Measurements from ENCODE around the gene MTG1. TPM values are rescaled to one million over a fixed set of nuclear protein-coding genes. Genes with fewer than 3 reads are reported as not detected.

Gene MTG1
- total and polyA plus RNA-seq, 4 donors, result 23.4 to 91.2 (median 42.8) TPM

DNA sequence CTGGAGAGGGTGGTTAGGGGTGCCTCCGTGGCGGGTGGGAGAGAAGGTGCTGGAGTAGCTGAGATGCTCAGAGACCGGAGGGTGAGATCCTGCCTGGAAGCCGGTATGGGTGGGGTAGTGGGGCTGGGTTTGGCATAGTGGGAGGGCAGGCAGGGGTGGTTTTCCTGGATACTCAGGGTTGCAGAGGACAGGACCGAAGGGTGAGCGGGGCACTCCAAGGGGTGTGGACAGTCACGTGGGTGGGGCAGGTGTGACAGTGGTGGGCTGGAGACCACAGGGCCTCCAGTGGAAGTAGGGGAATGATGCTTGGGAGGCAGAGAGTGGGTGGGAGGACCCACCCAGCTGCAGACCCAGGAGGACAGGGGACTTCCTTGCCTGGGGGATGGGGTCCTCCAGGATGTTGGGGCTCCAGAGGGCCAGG lies 61.7 kb downstream of the MTG1 start:
- WGBS (ENCODE audit: insufficient coverage), result 81% methylated on average over 6 of the region's 7 CpGs
- Histone ChIP-seq H3K27me3 (ENCODE audit: control insufficient read depth, insufficient read depth, low read length) (no peaks in the 10 kb centered on the region), H3K36me3 (ENCODE audit: control insufficient read depth, insufficient read depth, low read length) (peaks cover 4% of the 10 kb centered on the region), H3K9me3 (ENCODE audit: control insufficient read depth, insufficient read depth, low read length) (no peaks in the 10 kb centered on the region), H3K4me3 (ENCODE audit: low read depth, low read length) (no peak overlapping the region), H3K4me1 (ENCODE audit: control insufficient read depth, insufficient read depth, low read length) (no peaks in the 10 kb centered on the region), H3K27ac (ENCODE audit: low read depth, low read length) (no peak overlapping the region)
- DNase-seq (ENCODE audit: low read depth in 4 of 6, low spot score in 6 of 6), result no peak

DNA sequence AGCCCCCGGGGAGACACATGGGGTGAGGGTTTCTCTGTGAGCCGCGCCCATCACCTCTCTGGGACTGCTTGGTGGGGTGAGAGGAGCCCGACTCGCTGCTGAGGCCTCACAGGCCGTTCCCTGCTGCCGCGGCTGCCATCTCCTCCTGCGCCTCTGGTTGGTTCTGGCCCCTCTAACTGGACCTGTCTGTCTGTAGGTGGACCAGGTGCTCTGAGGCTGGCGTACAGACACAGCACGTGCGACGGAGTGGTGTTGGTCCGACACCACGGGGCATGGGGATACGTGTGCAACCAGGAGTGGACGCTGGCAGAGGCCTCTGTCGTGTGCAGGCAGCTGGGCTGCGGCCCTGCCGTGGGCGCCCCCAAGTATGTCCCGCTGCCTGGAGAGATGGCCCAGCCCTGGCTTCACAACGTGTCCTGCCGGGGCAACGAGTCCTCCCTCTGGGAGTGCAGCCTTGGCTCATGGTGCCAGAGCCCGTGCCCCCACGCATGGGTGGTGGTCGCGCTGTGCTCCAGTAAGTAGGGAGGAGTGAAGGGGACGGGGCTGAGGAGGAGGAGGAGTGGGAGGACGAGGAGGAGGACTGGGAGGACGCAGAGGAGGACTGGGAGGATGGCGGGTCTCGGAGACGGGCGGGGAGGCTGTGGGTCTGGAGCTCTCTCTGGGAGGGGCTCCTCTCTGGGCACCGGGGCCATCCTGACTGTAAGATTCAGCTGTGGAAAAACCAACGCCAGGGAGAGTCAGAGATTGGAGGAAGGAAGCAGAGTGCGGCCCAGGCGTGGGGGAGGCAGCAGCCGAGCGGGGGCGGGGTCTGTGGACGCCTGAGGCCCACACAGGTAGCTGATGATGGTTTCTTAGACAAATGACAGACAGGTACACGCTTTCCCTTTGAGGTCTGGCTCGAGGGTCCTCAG lies 62.3 kb downstream of the MTG1 start:
- Histone ChIP-seq H3K9me3 (ENCODE audit: control insufficient read depth, insufficient read depth, low read length) (no peaks in the 10 kb centered on the region), H3K4me3 (ENCODE audit: low read depth, low read length) (no peak overlapping the region), H3K27me3 (ENCODE audit: control insufficient read depth, insufficient read depth, low read length) (no peaks in the 10 kb centered on the region), H3K4me1 (ENCODE audit: control insufficient read depth, insufficient read depth, low read length) (no peaks in the 10 kb centered on the region), H3K36me3 (ENCODE audit: control insufficient read depth, insufficient read depth, low read length) (peaks cover 4% of the 10 kb centered on the region), H3K27ac (ENCODE audit: low read depth, low read length) (no peak overlapping the region)
- WGBS (ENCODE audit: insufficient coverage), result 86% methylated on average over 44 of the region's 46 CpGs
- DNase-seq (ENCODE audit: low read depth in 4 of 6, low spot score in 6 of 6), result no peak

GRCh38 chr10:133457100-133457841 lies 63.3 kb downstream of the MTG1 start:
- Histone ChIP-seq H3K36me3 (ENCODE audit: control insufficient read depth, insufficient read depth, low read length) (peaks cover 6% of the 10 kb centered on the region), H3K9me3 (ENCODE audit: control insufficient read depth, insufficient read depth, low read length) (no peaks in the 10 kb centered on the region), H3K4me1 (ENCODE audit: control insufficient read depth, insufficient read depth, low read length) (no peaks in the 10 kb centered on the region), H3K4me3 (ENCODE audit: low read depth, low read length) (no peak overlapping the region), H3K27ac (ENCODE audit: low read depth, low read length) (no peak overlapping the region), H3K27me3 (ENCODE audit: control insufficient read depth, insufficient read depth, low read length) (no peaks in the 10 kb centered on the region)
- no peak for DNase-seq (ENCODE audit: low read depth in 4 of 6, low spot score in 6 of 6)
- 89% methylated on average over 34 of the region's 34 CpGs for WGBS (ENCODE audit: insufficient coverage)

DNA sequence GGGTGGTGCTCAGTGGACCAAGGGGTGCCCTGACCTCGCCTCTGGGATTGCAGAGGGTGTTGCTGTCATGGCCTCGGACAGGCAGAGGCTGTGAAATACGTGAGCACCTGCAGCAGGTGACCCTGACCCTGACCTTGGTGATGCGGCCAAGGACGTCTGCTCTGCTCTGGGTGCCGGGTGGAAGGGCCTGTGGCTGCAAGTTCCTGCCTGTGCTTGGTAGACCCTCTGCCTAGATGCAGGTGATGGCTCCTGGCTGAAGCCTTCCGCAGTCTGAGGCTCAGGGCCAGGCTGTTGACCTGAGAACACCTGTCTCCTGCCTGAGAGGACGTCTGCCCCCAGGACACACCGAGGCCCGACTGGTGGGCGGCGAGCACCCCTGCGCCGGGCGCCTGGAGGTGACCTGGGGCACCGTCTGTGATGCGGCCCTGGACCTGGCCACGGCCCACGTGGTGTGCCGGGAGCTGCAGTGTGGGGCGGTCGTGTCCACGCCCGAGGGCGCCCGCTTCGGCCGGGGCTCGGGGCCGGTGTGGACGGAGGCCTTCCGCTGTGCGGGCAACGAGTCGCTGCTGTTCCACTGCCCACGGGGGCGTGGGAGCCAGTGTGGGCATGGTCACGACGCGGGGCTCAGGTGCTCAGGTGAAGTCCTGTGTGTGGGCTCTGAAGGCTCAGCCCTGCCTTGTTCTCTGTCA lies 64.2 kb downstream of the MTG1 start:
- Histone ChIP-seq H3K27me3 (ENCODE audit: control insufficient read depth, insufficient read depth, low read length) (no peaks in the 10 kb centered on the region), H3K4me3 (ENCODE audit: low read depth, low read length) (no peak overlapping the region), H3K27ac (ENCODE audit: low read depth, low read length) (no peak overlapping the region), H3K4me1 (ENCODE audit: control insufficient read depth, insufficient read depth, low read length) (no peaks in the 10 kb centered on the region), H3K36me3 (ENCODE audit: control insufficient read depth, insufficient read depth, low read length) (peaks cover 6% of the 10 kb centered on the region), H3K9me3 (ENCODE audit: control insufficient read depth, insufficient read depth, low read length) (no peaks in the 10 kb centered on the region)
- WGBS (ENCODE audit: insufficient coverage), result 92% methylated on average over 40 of the region's 40 CpGs
- no peak for DNase-seq (ENCODE audit: low read depth in 4 of 6, low spot score in 6 of 6)

DNA sequence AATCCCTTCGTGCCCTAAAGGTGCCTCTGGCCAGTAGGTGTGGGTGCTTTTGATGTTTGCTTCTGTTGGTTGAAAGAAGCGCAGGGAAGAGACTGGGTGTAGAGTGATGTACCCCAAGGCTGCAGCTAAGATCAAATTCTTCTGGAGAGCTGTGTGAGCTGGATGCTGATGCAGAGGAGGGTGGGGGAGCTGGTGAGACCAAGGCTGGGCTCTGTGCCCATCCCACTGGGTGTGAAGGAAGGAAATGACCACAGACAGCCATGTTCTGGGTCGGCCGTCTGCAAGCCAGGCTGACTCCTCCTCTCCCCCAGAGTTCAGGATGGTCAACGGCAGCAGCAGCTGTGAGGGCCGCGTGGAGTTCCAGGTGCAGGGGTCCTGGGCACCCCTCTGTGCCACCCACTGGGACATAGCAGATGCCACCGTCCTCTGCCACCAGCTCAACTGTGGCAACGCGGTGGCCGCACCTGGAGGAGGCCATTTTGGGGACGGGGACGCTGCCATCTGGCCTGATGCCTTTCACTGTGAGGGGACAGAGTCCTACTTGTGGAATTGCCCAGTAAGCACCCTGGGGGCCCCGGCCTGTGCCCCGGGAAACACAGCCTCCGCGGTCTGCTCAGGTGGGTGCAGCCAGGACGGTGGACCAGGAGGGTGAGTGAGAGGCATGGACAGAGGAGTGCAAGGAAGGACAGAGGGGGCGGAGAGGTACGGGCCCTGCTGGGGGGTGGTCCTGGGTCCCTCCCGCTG lies 64.9 kb downstream of the MTG1 start:
- no peaks in the 10 kb centered on the region for H3K27me3 ChIP-seq (ENCODE audit: control insufficient read depth, insufficient read depth, low read length)
- no peak overlapping the region for H3K27ac ChIP-seq (ENCODE audit: low read depth, low read length)
- no peaks in the 10 kb centered on the region for H3K9me3 ChIP-seq (ENCODE audit: control insufficient read depth, insufficient read depth, low read length)
- H3K4me3 ChIP-seq (ENCODE audit: low read depth, low read length), result no peak overlapping the region
- WGBS (ENCODE audit: insufficient coverage), result 83% methylated on average over 21 of the region's 21 CpGs
- H3K36me3 ChIP-seq (ENCODE audit: control insufficient read depth, insufficient read depth, low read length), result peaks cover 6% of the 10 kb centered on the region
- H3K4me1 ChIP-seq (ENCODE audit: control insufficient read depth, insufficient read depth, low read length), result no peaks in the 10 kb centered on the region
- no peak for DNase-seq (ENCODE audit: low read depth in 4 of 6, low spot score in 6 of 6)

- no peak overlapping the region for H3K27ac ChIP-seq (ENCODE audit: low read depth, low read length)
- no peak for DNase-seq (ENCODE audit: low read depth in 4 of 6, low spot score in 6 of 6)
- H3K4me1 ChIP-seq (ENCODE audit: control insufficient read depth, insufficient read depth, low read length), result no peaks in the 10 kb centered on the region
- peaks cover 2% of the 10 kb centered on the region for H3K27me3 ChIP-seq (ENCODE audit: control insufficient read depth, insufficient read depth, low read length)
- H3K4me3 ChIP-seq (ENCODE audit: low read depth, low read length), result no peak overlapping the region
- H3K36me3 ChIP-seq (ENCODE audit: control insufficient read depth, insufficient read depth, low read length), result peaks cover 6% of the 10 kb centered on the region
- no peaks in the 10 kb centered on the region for H3K9me3 ChIP-seq (ENCODE audit: control insufficient read depth, insufficient read depth, low read length)
- WGBS (ENCODE audit: insufficient coverage), result 52% methylated on average over 81 of the region's 81 CpGs
Observed at GRCh38 chr10:133459454-133460207, 65.7 kb downstream of the MTG1 start.

- Histone ChIP-seq H3K27me3 (ENCODE audit: control insufficient read depth, insufficient read depth, low read length) (peaks cover 2% of the 10 kb centered on the region), H3K27ac (ENCODE audit: low read depth, low read length) (no peak overlapping the region), H3K4me1 (ENCODE audit: control insufficient read depth, insufficient read depth, low read length) (no peaks in the 10 kb centered on the region), H3K36me3 (ENCODE audit: control insufficient read depth, insufficient read depth, low read length) (peaks cover 6% of the 10 kb centered on the region), H3K4me3 (ENCODE audit: low read depth, low read length) (no peak overlapping the region), H3K9me3 (ENCODE audit: control insufficient read depth, insufficient read depth, low read length) (no peaks in the 10 kb centered on the region)
- DNase-seq (ENCODE audit: low read depth in 4 of 6, low spot score in 6 of 6), result no peak
- 100% methylated on average over 6 of the region's 14 CpGs for WGBS (ENCODE audit: insufficient coverage)
Observed at GRCh38 chr10:133460208-133460769, 66.3 kb downstream of the MTG1 start.

- no peak overlapping the region for H3K4me3 ChIP-seq (ENCODE audit: low read depth, low read length)
- peaks cover 2% of the 10 kb centered on the region for H3K27me3 ChIP-seq (ENCODE audit: control insufficient read depth, insufficient read depth, low read length)
- no peaks in the 10 kb centered on the region for H3K4me1 ChIP-seq (ENCODE audit: control insufficient read depth, insufficient read depth, low read length)
- WGBS (ENCODE audit: insufficient coverage), result 87% methylated on average over 6 of the region's 7 CpGs
- peaks cover 6% of the 10 kb centered on the region for H3K36me3 ChIP-seq (ENCODE audit: control insufficient read depth, insufficient read depth, low read length)
- no peak for DNase-seq (ENCODE audit: low read depth in 4 of 6, low spot score in 6 of 6)
- no peaks in the 10 kb centered on the region for H3K9me3 ChIP-seq (ENCODE audit: control insufficient read depth, insufficient read depth, low read length)
- H3K27ac ChIP-seq (ENCODE audit: low read depth, low read length), result no peak overlapping the region
Observed at GRCh38 chr10:133461027-133461426, 67.1 kb downstream of the MTG1 start.
